A549 (cell line): ENCODE data around the gene DCAF11. TPM values are rescaled to one million over a fixed set of nuclear protein-coding genes. Genes with fewer than 3 reads are reported as not detected.
A peak's percentile ranks its signal among the peaks of the same experiment; 100 is the strongest.

Experiments
- ATAC-seq, 2 experiments: fragments of 200-7000 bp in 1 of 2; fragments of >200 bp in 1 of 2; cut with Nextera tagmentation in 1 of 2; cut with Tn5 transposase in 1 of 2; 3 replicates each; pipeline versions ENCODE4 v1.8.0 to v1.9.1; 2018 to 2020; ENCODE audit warnings: mild to moderate bottlenecking in 1 of 2, moderate library complexity in 1 of 2
- CTCF ChIA-PET: fragments of 300-600 bp; sonication (Branson Sonifier 250); formaldehyde crosslinking; extraction: SDS; loops from one replicate; lab custom pipeline; 2021; ENCODE audit warnings: antibody characterized with exemption, inconsistent platforms; lab: Yijun Ruan, JAX
- POLR2A ChIA-PET: fragments of 350-600 bp; formaldehyde crosslinking; extraction: SDS; loops from one replicate; lab custom pipeline; 2021; ENCODE audit warnings: antibody characterized with exemption, inconsistent platforms; lab: Yijun Ruan, JAX
- DNase-seq, 2 experiments: peaks; one replicate each; pipeline versions ENCODE4 v3.0.0 to v3.0.0-alpha.2; 2011 to 2016; ENCODE audit warnings: low read depth in 1 of 2, low spot score in 1 of 2
- FAIRE-seq: peaks from 2 replicates; lab custom pipeline; 2011; peaks lifted over from hg19 to GRCh38; lab: Jason Lieb, UNC
- H3K27ac ChIP-seq, 2 experiments: fragments of >200 bp; sonication (Bioruptor Twin); formaldehyde crosslinking; 3 replicates each; pipeline ENCODE4 v1.5.1; 2016 to 2017
- H3K4me1 ChIP-seq: fragments of >200 bp; sonication (Bioruptor Twin); formaldehyde crosslinking; 3 replicates; pipeline ENCODE4 v1.6.1; 2016
- H3K4me2 ChIP-seq: fragments of >200 bp; sonication (Bioruptor Twin); formaldehyde crosslinking; 3 replicates; pipeline ENCODE4 v1.6.1; 2016
- H3K4me3 ChIP-seq: fragments of >200 bp; sonication (Bioruptor Twin); formaldehyde crosslinking; 3 replicates; pipeline ENCODE4 v1.5.1; 2016
- H3K9me3 ChIP-seq: fragments of >200 bp; sonication (Bioruptor Twin); formaldehyde crosslinking; 3 replicates; pipeline ENCODE4 v1.6.1; 2016
- CHD2 ChIP-seq: fragments of 150-350 bp; IDR thresholded peaks from 2 replicates; pipeline ENCODE4 v1.6.1; 2014; ENCODE audit warnings: low read length; ENCODE audit not compliant: partially characterized antibody
- EP300 ChIP-seq, 2 experiments: fragments of >200 bp; sonication (Bioruptor Twin); formaldehyde crosslinking; IDR thresholded peaks; 2 replicates in 1 of 2; 3 replicates in 1 of 2; pipeline ENCODE4 v1.6.1; 2016 to 2017
- ESRRA ChIP-seq: fragments of 150-350 bp; IDR thresholded peaks from 2 replicates; pipeline ENCODE4 v1.6.1; 2014; ENCODE audit warnings: mild to moderate bottlenecking, low read length, borderline replicate concordance
- HDAC2 ChIP-seq: fragments of 200-600 bp; sonication (generic); IDR thresholded peaks from 2 replicates; pipeline ENCODE4 v1.6.1; 2016
- HEYL ChIP-seq: fragments of 250-450 bp; sonication (Bioruptor Pico); IDR thresholded peaks from 2 replicates; pipeline ENCODE4 v1.8.0; 2021; ENCODE audit warnings: mild to moderate bottlenecking, moderate library complexity
- HOXB13 ChIP-seq: fragments of 250-450 bp; sonication (Bioruptor Pico); IDR thresholded peaks from 2 replicates; pipeline ENCODE4 v1.5.0; 2020; ENCODE audit warnings: low read depth, mild to moderate bottlenecking, moderate library complexity
- JUN ChIP-seq, 2 experiments: fragments of >200 bp; sonication (Bioruptor Twin); formaldehyde crosslinking; IDR thresholded peaks; 2 replicates in 1 of 2; 3 replicates in 1 of 2; pipeline ENCODE4 v1.6.1; 2016 to 2017
- MAZ ChIP-seq: fragments of 150-350 bp; IDR thresholded peaks from 2 replicates; pipeline ENCODE4 v1.6.1; 2014; ENCODE audit warnings: antibody characterized with exemption, low read depth, low read length, borderline replicate concordance
- NR3C1 ChIP-seq: fragments of >200 bp; sonication (Bioruptor Twin); formaldehyde crosslinking; IDR thresholded peaks from 3 replicates; pipeline ENCODE4 v1.6.1; 2017
- POLR2A ChIP-seq: IDR thresholded peaks from 2 replicates; pipeline ENCODE4 v1.6.1; 2012; ENCODE audit warnings: mild to moderate bottlenecking, low read length
- POLR2AphosphoS2 ChIP-seq: conservative IDR thresholded peaks from 2 replicates; pipeline ENCODE4 v1.6.1; 2012; ENCODE audit warnings: low read length, improper control_type of control experiment, inconsistent platforms
- ZC3H11A ChIP-seq: fragments of 450-650 bp; IDR thresholded peaks from 2 replicates; pipeline ENCODE4 v1.6.1; 2014; ENCODE audit warnings: antibody characterized with exemption, mild to moderate bottlenecking
- ZFP36 ChIP-seq: fragments of 450-650 bp; IDR thresholded peaks from 2 replicates; pipeline ENCODE4 v1.6.1; 2014; ENCODE audit warnings: borderline replicate concordance; ENCODE audit not compliant: partially characterized antibody
- ZNF302 ChIP-seq: fragments of 250-450 bp; sonication (Bioruptor Pico); IDR thresholded peaks from 2 replicates; pipeline ENCODE4 v1.9.0; 2021; ENCODE audit warnings: inconsistent platforms, mild to moderate bottlenecking, moderate library complexity
- ZSCAN20 ChIP-seq: fragments of 250-450 bp; sonication (Bioruptor Pico); IDR thresholded peaks from 2 replicates; pipeline ENCODE4 v1.8.0; 2022; ENCODE audit warnings: mild to moderate bottlenecking, moderate library complexity
- WGBS: methylation state at CpG from one replicate; pipeline ENCODE4 v1.1.6; 2017; ENCODE audit errors: missing lambda C conversion rate; 5-methylcytosine and 5-hydroxymethylcytosine counted together
- polyA plus RNA-seq, 4 experiments: library from polyadenylated mRNA; depleted of rRNA in 3 of 4; stranded (reverse); fragments of >200 nt; fragmentation: RNase III in 1 of 4; extraction: RNeasy Plus Mini Kit Qiagen cat#74134 plus additional on column Dnase treatment in 1 of 4; gene quantifications; 2 replicates in 3 of 4; 3 replicates in 1 of 4; pipeline ENCODE4 v1.2.3, GENCODE V29; 2011 to 2017
- TF ChIP-seq, protein P1 (sequence below): IDR thresholded peaks from 2 replicates; pipeline ENCODE4 v1.6.1; 2012; ENCODE audit warnings: low read depth, borderline replicate concordance
- TF ChIP-seq, protein P2 (sequence below): fragments of >200 bp; sonication (Bioruptor Twin); formaldehyde crosslinking; IDR thresholded peaks from 3 replicates; pipeline ENCODE4 v1.6.1; 2016
- TF ChIP-seq, protein P3 (sequence below): fragments of >200 bp; sonication (Bioruptor Twin); formaldehyde crosslinking; IDR thresholded peaks from 3 replicates; pipeline ENCODE4 v1.5.1; 2016
- TF ChIP-seq, protein P4 (sequence below): fragments of 450-650 bp; IDR thresholded peaks from 2 replicates; pipeline ENCODE4 v1.6.1; 2014; ENCODE audit warnings: antibody characterized with exemption
- TF ChIP-seq, protein P5 (sequence below): fragments of >200 bp; sonication (Bioruptor Twin); formaldehyde crosslinking; IDR thresholded peaks from 2 replicates; pipeline ENCODE4 v1.6.1; 2016

Gene DCAF11
- polyA plus RNA-seq, 2 of the 4 experiments (the other 2 are of a cell fraction), result 27.9 to 30.7 TPM

DNA sequence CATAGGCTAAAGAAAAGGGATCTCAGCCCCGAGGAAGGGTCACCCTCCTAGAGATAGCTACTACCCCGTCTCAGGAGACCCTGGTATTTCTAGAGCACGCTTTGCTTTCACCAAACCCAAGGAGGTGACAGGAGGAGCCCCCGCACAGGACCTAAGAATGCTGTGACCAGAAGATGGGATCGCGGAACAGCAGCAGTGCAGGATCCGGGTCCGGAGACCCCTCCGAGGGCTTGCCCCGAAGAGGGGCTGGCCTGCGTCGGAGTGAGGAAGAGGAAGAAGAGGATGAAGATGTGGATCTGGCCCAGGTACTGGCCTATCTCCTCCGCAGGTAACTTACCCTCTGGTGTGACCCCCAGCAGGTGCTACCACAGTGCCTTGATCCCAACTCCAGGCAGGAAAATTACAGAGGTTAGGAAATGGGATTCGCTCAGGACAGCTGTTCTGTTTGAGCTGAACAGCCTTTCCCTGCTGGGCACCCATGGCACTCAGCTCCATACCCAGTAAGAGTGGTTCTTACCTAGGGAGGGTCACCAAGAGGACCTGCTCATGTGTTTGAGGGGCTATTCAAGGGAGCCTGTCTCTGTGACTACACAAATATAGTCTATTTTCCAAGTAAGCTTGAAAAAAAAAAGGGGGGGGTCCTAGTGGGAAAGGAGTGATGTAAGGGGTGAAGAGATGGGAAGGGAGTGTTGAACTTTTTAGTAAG, 998 bp downstream of the DCAF11 start:
- 15% methylated on average over 14 of the region's 14 CpGs for WGBS
- ATAC-seq (no peak), DNase-seq (no peak), FAIRE-seq (no peak)
- no peaks in the 10 kb centered on the region for H3K9me3 ChIP-seq
- H3K4me1 ChIP-seq, result peaks cover 11% of the 10 kb centered on the region; the same call in 1 of the 3 replicates
- POLR2A ChIA-PET, result interaction anchor here (0.7 to 2.9 kb wide), 16 partner anchors 9 to 794 kb away, joined by 3 to 55 read pairs (median 9); partner anchors contain the start of genes CARMIL3, DHRS4L2, EMC9 and IRF9
- peak overlapping the region; percentile 62 for H3K4me3 ChIP-seq
- H3K27ac ChIP-seq, result peak overlapping the region; percentile 67 to 95
- peak overlapping the region; percentile 89 for H3K4me2 ChIP-seq
- CTCF ChIA-PET, result interaction anchor here (0.7 to 5.6 kb wide), 8 partner anchors 10 to 143 kb away, joined by 3 to 44 read pairs (median 8); partner anchors contain the start of gene IRF9
- TF ChIP-seq HOXB13 (CRISPR knock-in tag), result no peak
- no peak for TF ChIP-seq MAZ
- TF ChIP-seq HEYL (CRISPR knock-in tag), result no peak
- TF ChIP-seq ZSCAN20 (CRISPR knock-in tag), result no peak
- no peak for TF ChIP-seq ESRRA

DNA sequence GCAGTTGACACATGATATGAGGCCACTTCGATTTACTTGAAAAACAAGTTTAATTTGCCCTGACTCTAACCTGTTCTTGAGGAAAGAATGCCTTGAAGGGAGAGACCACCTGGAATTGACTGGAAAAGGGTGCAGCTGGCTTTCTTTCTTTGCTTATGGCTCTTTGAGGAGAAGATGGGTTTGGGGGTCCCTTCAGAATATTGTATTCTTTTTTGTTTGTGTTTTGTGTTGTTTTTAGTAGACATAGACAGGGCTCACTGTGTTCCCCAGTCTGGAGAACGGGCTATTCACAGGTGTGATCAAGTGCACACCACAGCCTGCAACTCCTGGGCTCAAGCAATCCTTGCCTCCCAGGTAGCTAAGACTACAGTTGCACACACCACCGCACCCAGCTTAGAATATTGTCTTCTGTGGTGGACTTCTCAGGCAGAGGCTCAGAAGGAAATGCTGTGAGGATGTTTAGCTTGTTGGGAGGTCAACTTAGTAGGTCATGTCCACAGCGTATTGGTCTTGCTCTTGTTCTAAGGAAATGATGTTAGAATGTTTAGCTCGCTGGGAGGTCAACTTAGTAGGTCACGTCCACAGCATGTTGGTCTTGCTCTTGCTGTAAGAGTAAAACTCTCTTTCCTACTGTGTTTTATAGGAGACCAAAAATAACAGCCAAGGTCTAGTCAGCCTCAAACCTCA, 1.7 kb downstream of the DCAF11 start:
- Histone ChIP-seq H3K9me3 (no peaks in the 10 kb centered on the region), H3K27ac (no peak overlapping the region), H3K4me3 (no peak overlapping the region), H3K4me2 (peak overlapping the region; percentile 89), H3K4me1 (peaks cover 11% of the 10 kb centered on the region; the same call in 1 of the 3 replicates)
- FAIRE-seq (no peak), ATAC-seq (no peak), DNase-seq (no peak)
- TF ChIP-seq POLR2A, result no peak
- TF ChIP-seq, protein P1, sequence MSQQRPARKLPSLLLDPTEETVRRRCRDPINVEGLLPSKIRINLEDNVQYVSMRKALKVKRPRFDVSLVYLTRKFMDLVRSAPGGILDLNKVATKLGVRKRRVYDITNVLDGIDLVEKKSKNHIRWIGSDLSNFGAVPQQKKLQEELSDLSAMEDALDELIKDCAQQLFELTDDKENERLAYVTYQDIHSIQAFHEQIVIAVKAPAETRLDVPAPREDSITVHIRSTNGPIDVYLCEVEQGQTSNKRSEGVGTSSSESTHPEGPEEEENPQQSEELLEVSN, result no peak
- no peak for TF ChIP-seq MAZ
- TF ChIP-seq NR3C1, result no peak
- no peak for TF ChIP-seq EP300 (IDR thresholded peaks at IDR 0.05)
- TF ChIP-seq, protein P2, sequence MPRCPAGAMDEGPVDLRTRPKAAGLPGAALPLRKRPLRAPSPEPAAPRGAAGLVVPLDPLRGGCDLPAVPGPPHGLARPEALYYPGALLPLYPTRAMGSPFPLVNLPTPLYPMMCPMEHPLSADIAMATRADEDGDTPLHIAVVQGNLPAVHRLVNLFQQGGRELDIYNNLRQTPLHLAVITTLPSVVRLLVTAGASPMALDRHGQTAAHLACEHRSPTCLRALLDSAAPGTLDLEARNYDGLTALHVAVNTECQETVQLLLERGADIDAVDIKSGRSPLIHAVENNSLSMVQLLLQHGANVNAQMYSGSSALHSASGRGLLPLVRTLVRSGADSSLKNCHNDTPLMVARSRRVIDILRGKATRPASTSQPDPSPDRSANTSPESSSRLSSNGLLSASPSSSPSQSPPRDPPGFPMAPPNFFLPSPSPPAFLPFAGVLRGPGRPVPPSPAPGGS, result no peak
- TF ChIP-seq HDAC2, result no peak
- TF ChIP-seq JUN (IDR thresholded peaks at IDR 0.05), result no peak
- TF ChIP-seq, protein P3, sequence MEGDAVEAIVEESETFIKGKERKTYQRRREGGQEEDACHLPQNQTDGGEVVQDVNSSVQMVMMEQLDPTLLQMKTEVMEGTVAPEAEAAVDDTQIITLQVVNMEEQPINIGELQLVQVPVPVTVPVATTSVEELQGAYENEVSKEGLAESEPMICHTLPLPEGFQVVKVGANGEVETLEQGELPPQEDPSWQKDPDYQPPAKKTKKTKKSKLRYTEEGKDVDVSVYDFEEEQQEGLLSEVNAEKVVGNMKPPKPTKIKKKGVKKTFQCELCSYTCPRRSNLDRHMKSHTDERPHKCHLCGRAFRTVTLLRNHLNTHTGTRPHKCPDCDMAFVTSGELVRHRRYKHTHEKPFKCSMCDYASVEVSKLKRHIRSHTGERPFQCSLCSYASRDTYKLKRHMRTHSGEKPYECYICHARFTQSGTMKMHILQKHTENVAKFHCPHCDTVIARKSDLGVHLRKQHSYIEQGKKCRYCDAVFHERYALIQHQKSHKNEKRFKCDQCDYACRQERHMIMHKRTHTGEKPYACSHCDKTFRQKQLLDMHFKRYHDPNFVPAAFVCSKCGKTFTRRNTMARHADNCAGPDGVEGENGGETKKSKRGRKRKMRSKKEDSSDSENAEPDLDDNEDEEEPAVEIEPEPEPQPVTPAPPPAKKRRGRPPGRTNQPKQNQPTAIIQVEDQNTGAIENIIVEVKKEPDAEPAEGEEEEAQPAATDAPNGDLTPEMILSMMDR, result no peak
- TF ChIP-seq, protein P4, sequence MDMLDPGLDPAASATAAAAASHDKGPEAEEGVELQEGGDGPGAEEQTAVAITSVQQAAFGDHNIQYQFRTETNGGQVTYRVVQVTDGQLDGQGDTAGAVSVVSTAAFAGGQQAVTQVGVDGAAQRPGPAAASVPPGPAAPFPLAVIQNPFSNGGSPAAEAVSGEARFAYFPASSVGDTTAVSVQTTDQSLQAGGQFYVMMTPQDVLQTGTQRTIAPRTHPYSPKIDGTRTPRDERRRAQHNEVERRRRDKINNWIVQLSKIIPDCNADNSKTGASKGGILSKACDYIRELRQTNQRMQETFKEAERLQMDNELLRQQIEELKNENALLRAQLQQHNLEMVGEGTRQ, result no peak
- TF ChIP-seq ZC3H11A, result no peak
- TF ChIP-seq POLR2AphosphoS2, result no peak
- TF ChIP-seq, protein P5, sequence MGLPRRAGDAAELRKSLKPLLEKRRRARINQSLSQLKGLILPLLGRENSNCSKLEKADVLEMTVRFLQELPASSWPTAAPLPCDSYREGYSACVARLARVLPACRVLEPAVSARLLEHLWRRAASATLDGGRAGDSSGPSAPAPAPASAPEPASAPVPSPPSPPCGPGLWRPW, result no peak
- TF ChIP-seq ZFP36, result no peak
- TF ChIP-seq CHD2, result no peak
- TF ChIP-seq ZNF302 (CRISPR knock-in tag), result no peak
- ChIA-PET POLR2A (interaction anchor here (2.9 kb wide), 1 partner anchor 20 kb away, joined by 48 read pairs; the partner anchor contains the start of gene PSME1), CTCF (interaction anchor here (1.3 to 5.6 kb wide), 8 partner anchors 7 to 121 kb away, joined by 3 to 44 read pairs (median 9); partner anchors contain the start of genes IRF9 and PSME1)
- 81% methylated on average over 6 of the region's 6 CpGs for WGBS
